ENCODE measurements around the gene ASMT.

Gene ASMT

GRCh38 chrX:1599791-1600405 is 15.0 kb upstream of the ASMT start:
- no peaks in the 10 kb centered on the region for H3K4me1 ChIP-seq (ENCODE audit: insufficient read depth, low read length, severe bottlenecking)
- no peaks in the 10 kb centered on the region for H3K27me3 ChIP-seq (ENCODE audit: insufficient read depth, low read length)
- 0 out of 2 replicates have a peak, but pooled peaks cover 3% of the 10 kb centered on the region for H3F3A ChIP-seq (ENCODE audit: insufficient read depth, low read length)
- peaks cover 91% of the 10 kb centered on the region for H3K36me3 ChIP-seq (ENCODE audit: insufficient read depth, low read length)
- H3K4me3 ChIP-seq (ENCODE audit: low read depth, low read length, poor library complexity, severe bottlenecking) = no peak overlapping the region
- no peak overlapping the region for H3K9ac ChIP-seq (ENCODE audit: low read length)
- H3K4me2 ChIP-seq (ENCODE audit: low read length) = no peak overlapping the region
- no peak for TF ChIP-seq CTCF (IDR thresholded peaks at IDR 0.05; ENCODE audit: low read length)
- no peak for TF ChIP-seq EZH2 (IDR thresholded peaks at IDR 0.05; ENCODE audit: borderline replicate concordance, low read length)
- no peaks in the 10 kb centered on the region for H3K9me3 ChIP-seq (ENCODE audit: low read length)
- H3K27ac ChIP-seq (ENCODE audit: low read depth, low read length, poor library complexity, severe bottlenecking) = no peak overlapping the region
- no peak overlapping the region for H2AFZ ChIP-seq (ENCODE audit: low read length)
- H3K9me2 ChIP-seq (ENCODE audit: low read depth, low read length) = no peaks in the 10 kb centered on the region
- H3K79me2 ChIP-seq (ENCODE audit: insufficient read depth, low read length) = no peaks in the 10 kb centered on the region; the same call in 1 of the 2 replicates
- H4K20me1 ChIP-seq (ENCODE audit: insufficient read depth, low read length) = no peaks in the 10 kb centered on the region

- no peaks in the 10 kb centered on the region for H3K9me2 ChIP-seq (ENCODE audit: low read depth, low read length)
- peaks cover 84% of the 10 kb centered on the region for H3K36me3 ChIP-seq (ENCODE audit: insufficient read depth, low read length)
- H3K4me2 ChIP-seq (ENCODE audit: low read length) = no peak overlapping the region
- no peaks in the 10 kb centered on the region for H3K27me3 ChIP-seq (ENCODE audit: insufficient read depth, low read length)
- TF ChIP-seq CTCF (IDR thresholded peaks at IDR 0.05; ENCODE audit: low read length) = no peak
- TF ChIP-seq EZH2 (IDR thresholded peaks at IDR 0.05; ENCODE audit: borderline replicate concordance, low read length) = no peak
- no peak overlapping the region for H3K4me3 ChIP-seq (ENCODE audit: low read depth, low read length, poor library complexity, severe bottlenecking)
- H3F3A ChIP-seq (ENCODE audit: insufficient read depth, low read length) = 0 out of 2 replicates have a peak, but pooled peaks cover 3% of the 10 kb centered on the region
- H3K4me1 ChIP-seq (ENCODE audit: insufficient read depth, low read length, severe bottlenecking) = peaks cover 2% of the 10 kb centered on the region
- H3K79me2 ChIP-seq (ENCODE audit: insufficient read depth, low read length) = no peaks in the 10 kb centered on the region; the same call in 1 of the 2 replicates
- H3K9ac ChIP-seq (ENCODE audit: low read length) = no peak overlapping the region
- H3K9me3 ChIP-seq (ENCODE audit: low read length) = no peaks in the 10 kb centered on the region
- no peak overlapping the region for H2AFZ ChIP-seq (ENCODE audit: low read length)
- H4K20me1 ChIP-seq (ENCODE audit: insufficient read depth, low read length) = no peaks in the 10 kb centered on the region
- H3K27ac ChIP-seq (ENCODE audit: low read depth, low read length, poor library complexity, severe bottlenecking) = no peak overlapping the region
Measured at GRCh38 chrX:1600406-1601050, 14.3 kb upstream of the ASMT start.

- Histone ChIP-seq H4K20me1 (ENCODE audit: insufficient read depth, low read length) (no peaks in the 10 kb centered on the region), H2AFZ (ENCODE audit: low read length) (no peak overlapping the region), H3K9me2 (ENCODE audit: low read depth, low read length) (no peaks in the 10 kb centered on the region), H3K27me3 (ENCODE audit: insufficient read depth, low read length) (no peaks in the 10 kb centered on the region), H3K36me3 (ENCODE audit: insufficient read depth, low read length) (peaks cover 78% of the 10 kb centered on the region), H3K79me2 (ENCODE audit: insufficient read depth, low read length) (no peaks in the 10 kb centered on the region; the same call in 1 of the 2 replicates), H3K27ac (ENCODE audit: low read depth, low read length, poor library complexity, severe bottlenecking) (no peak overlapping the region), H3F3A (ENCODE audit: insufficient read depth, low read length) (0 out of 2 replicates have a peak, but pooled peaks cover 6% of the 10 kb centered on the region), H3K9ac (ENCODE audit: low read length) (no peak overlapping the region), H3K4me1 (ENCODE audit: insufficient read depth, low read length, severe bottlenecking) (peaks cover 7% of the 10 kb centered on the region), H3K9me3 (ENCODE audit: low read length) (no peaks in the 10 kb centered on the region), H3K4me2 (ENCODE audit: low read length) (no peak overlapping the region), H3K4me3 (ENCODE audit: low read depth, low read length, poor library complexity, severe bottlenecking) (no peak overlapping the region)
- no peak for TF ChIP-seq EZH2 (IDR thresholded peaks at IDR 0.05; ENCODE audit: borderline replicate concordance, low read length)
- no peak for TF ChIP-seq CTCF (IDR thresholded peaks at IDR 0.05; ENCODE audit: low read length)
Measured at GRCh38 chrX:1601051-1601767, 13.7 kb upstream of the ASMT start.
